ENCODE measurements around the gene MANBA.

Gene MANBA

GRCh38 chr4:102633100-102633499 is 127.7 kb downstream of the MANBA start:
- ChIA-PET POLR2A (no interaction called here), CTCF (interaction anchor here (0.6 kb wide), 1 partner anchor 81 kb away, joined by 3 read pairs; no protein-coding TSS in a partner anchor)
- Histone ChIP-seq H3K27ac (ENCODE audit: extremely low read depth, low read depth, low read length) (no peak overlapping the region), H3K4me3 (ENCODE audit: low read depth, low read length) (no peak overlapping the region), H3K4me1 (ENCODE audit: control insufficient read depth, insufficient read depth, low read length) (no peaks in the 10 kb centered on the region; the same call in 1 of the 2 replicates), H3K9me3 (ENCODE audit: control insufficient read depth, insufficient read depth, low read depth, low read length) (no peaks in the 10 kb centered on the region), H3K36me3 (ENCODE audit: control insufficient read depth in 2 of 2, insufficient read depth in 1 of 2, low read length in 2 of 2) (peaks cover 0 to 45% of the 10 kb centered on the region in 2 experiments; a peak in 1 of 3 replicates)
- TF ChIP-seq ZNF350 (tag by site-specific recombination; IDR thresholded peaks at IDR 0.05) (no peak), ZNF174 (tag by site-specific recombination; IDR thresholded peaks at IDR 0.05) (no peak), ZNF23 (tag by site-specific recombination; IDR thresholded peaks at IDR 0.05; ENCODE audit: borderline replicate concordance) (no peak), ZNF561 (tag by site-specific recombination; IDR thresholded peaks at IDR 0.05; ENCODE audit: borderline replicate concordance) (no peak), ZNF239 (tag by site-specific recombination; IDR thresholded peaks at IDR 0.05) (no peak), ZNF404 (tag by site-specific recombination; IDR thresholded peaks at IDR 0.05) (no peak), ZNF426 (tag by site-specific recombination; IDR thresholded peaks at IDR 0.05) (no peak), OVOL3 (tag by site-specific recombination; IDR thresholded peaks at IDR 0.05) (no peak), ZNF624 (tag by site-specific recombination; IDR thresholded peaks at IDR 0.05) (no peak), ZNF791 (tag by site-specific recombination; IDR thresholded peaks at IDR 0.05) (no peak)
- TF ChIP-seq, protein P1, sequence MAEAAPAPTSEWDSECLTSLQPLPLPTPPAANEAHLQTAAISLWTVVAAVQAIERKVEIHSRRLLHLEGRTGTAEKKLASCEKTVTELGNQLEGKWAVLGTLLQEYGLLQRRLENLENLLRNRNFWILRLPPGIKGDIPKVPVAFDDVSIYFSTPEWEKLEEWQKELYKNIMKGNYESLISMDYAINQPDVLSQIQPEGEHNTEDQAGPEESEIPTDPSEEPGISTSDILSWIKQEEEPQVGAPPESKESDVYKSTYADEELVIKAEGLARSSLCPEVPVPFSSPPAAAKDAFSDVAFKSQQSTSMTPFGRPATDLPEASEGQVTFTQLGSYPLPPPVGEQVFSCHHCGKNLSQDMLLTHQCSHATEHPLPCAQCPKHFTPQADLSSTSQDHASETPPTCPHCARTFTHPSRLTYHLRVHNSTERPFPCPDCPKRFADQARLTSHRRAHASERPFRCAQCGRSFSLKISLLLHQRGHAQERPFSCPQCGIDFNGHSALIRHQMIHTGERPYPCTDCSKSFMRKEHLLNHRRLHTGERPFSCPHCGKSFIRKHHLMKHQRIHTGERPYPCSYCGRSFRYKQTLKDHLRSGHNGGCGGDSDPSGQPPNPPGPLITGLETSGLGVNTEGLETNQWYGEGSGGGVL (tag by site-specific recombination; IDR thresholded peaks at IDR 0.05) = no peak

GRCh38 chr4:102632241-102633065 is 128.3 kb downstream of the MANBA start:
- ChIA-PET CTCF (interaction anchor here (1.0 kb wide), 1 partner anchor 201 kb away, joined by 3 read pairs; no protein-coding TSS in a partner anchor), POLR2A (no interaction called here)
- Histone ChIP-seq H3K4me3 (ENCODE audit: low read depth, low read length) (no peak overlapping the region), H3K27ac (ENCODE audit: extremely low read depth, low read depth, low read length) (no peak overlapping the region), H3K4me1 (ENCODE audit: control insufficient read depth, insufficient read depth, low read length) (peaks cover 4% of the 10 kb centered on the region), H3K36me3 (ENCODE audit: control insufficient read depth in 2 of 2, insufficient read depth in 1 of 2, low read length in 2 of 2) (peaks cover 0 to 39% of the 10 kb centered on the region in 2 experiments; a peak in 1 of 3 replicates), H3K9me3 (ENCODE audit: control insufficient read depth, insufficient read depth, low read depth, low read length) (no peaks in the 10 kb centered on the region)
- TF ChIP-seq, protein P2, sequence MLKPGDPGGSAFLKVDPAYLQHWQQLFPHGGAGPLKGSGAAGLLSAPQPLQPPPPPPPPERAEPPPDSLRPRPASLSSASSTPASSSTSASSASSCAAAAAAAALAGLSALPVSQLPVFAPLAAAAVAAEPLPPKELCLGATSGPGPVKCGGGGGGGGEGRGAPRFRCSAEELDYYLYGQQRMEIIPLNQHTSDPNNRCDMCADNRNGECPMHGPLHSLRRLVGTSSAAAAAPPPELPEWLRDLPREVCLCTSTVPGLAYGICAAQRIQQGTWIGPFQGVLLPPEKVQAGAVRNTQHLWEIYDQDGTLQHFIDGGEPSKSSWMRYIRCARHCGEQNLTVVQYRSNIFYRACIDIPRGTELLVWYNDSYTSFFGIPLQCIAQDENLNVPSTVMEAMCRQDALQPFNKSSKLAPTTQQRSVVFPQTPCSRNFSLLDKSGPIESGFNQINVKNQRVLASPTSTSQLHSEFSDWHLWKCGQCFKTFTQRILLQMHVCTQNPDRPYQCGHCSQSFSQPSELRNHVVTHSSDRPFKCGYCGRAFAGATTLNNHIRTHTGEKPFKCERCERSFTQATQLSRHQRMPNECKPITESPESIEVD (tag by site-specific recombination; IDR thresholded peaks at IDR 0.05) = no peak
- TF ChIP-seq ZNF558 (tag by site-specific recombination; IDR thresholded peaks at IDR 0.05) (no peak), BCL11B (tag by site-specific recombination; IDR thresholded peaks at IDR 0.05; ENCODE audit: low read depth) (no peak), ZNF664 (tag by site-specific recombination; IDR thresholded peaks at IDR 0.05) (no peak), ZBTB21 (tag by site-specific recombination; IDR thresholded peaks at IDR 0.05) (no peak), SALL2 (tag by site-specific recombination; IDR thresholded peaks at IDR 0.05; ENCODE audit: borderline replicate concordance) (no peak), ZNF843 (tag by site-specific recombination; IDR thresholded peaks at IDR 0.05) (no peak), ZNF37A (tag by site-specific recombination; IDR thresholded peaks at IDR 0.05) (no peak), ZNF501 (tag by site-specific recombination; IDR thresholded peaks at IDR 0.05) (no peak), ZBTB7A (tag by site-specific recombination; IDR thresholded peaks at IDR 0.05; ENCODE audit: low read depth) (no peak), FEZF1 (tag by site-specific recombination; IDR thresholded peaks at IDR 0.05) (no peak), ZNF169 (tag by site-specific recombination; IDR thresholded peaks at IDR 0.05) (no peak)
- TF ChIP-seq, protein P3, sequence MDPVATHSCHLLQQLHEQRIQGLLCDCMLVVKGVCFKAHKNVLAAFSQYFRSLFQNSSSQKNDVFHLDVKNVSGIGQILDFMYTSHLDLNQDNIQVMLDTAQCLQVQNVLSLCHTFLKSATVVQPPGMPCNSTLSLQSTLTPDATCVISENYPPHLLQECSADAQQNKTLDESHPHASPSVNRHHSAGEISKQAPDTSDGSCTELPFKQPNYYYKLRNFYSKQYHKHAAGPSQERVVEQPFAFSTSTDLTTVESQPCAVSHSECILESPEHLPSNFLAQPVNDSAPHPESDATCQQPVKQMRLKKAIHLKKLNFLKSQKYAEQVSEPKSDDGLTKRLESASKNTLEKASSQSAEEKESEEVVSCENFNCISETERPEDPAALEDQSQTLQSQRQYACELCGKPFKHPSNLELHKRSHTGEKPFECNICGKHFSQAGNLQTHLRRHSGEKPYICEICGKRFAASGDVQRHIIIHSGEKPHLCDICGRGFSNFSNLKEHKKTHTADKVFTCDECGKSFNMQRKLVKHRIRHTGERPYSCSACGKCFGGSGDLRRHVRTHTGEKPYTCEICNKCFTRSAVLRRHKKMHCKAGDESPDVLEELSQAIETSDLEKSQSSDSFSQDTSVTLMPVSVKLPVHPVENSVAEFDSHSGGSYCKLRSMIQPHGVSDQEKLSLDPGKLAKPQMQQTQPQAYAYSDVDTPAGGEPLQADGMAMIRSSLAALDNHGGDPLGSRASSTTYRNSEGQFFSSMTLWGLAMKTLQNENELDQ (tag by site-specific recombination; IDR thresholded peaks at IDR 0.05; ENCODE audit: low read depth) = no peak
- TF ChIP-seq, protein P4, sequence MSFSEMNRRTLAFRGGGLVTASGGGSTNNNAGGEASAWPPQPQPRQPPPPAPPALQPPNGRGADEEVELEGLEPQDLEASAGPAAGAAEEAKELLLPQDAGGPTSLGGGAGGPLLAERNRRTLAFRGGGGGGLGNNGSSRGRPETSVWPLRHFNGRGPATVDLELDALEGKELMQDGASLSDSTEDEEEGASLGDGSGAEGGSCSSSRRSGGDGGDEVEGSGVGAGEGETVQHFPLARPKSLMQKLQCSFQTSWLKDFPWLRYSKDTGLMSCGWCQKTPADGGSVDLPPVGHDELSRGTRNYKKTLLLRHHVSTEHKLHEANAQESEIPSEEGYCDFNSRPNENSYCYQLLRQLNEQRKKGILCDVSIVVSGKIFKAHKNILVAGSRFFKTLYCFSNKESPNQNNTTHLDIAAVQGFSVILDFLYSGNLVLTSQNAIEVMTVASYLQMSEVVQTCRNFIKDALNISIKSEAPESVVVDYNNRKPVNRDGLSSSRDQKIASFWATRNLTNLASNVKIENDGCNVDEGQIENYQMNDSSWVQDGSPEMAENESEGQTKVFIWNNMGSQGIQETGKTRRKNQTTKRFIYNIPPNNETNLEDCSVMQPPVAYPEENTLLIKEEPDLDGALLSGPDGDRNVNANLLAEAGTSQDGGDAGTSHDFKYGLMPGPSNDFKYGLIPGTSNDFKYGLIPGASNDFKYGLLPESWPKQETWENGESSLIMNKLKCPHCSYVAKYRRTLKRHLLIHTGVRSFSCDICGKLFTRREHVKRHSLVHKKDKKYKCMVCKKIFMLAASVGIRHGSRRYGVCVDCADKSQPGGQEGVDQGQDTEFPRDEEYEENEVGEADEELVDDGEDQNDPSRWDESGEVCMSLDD (tag by site-specific recombination; IDR thresholded peaks at IDR 0.05) = no peak
